H4 (cell line): ENCODE data around the gene SCN7A. TPM values are rescaled to one million over a fixed set of nuclear protein-coding genes. Genes with fewer than 3 reads are reported as not detected.
"Not testable (repeated sequence)": the region's sequence is repeated elsewhere in the genome, so short reads cannot be mapped to it uniquely, and the experiment has no call there.

Source experiments
- DNase-seq: peaks from one replicate; pipeline ENCODE4 v3.0.0-alpha.2; 2015; ENCODE audit warnings: low spot score
- total RNA-seq: library from RNA; depleted of rRNA; stranded (reverse); fragments of >200 nt; shearing (Covaris generic); gene quantifications from 2 replicates; pipeline ENCODE4 v1.2.3, GENCODE V29; 2014; rRNA removed

SCN7A gene
- total RNA-seq, 1 experiment from 2014 or later = not detected

GRCh38 chr2:166360426-166360825, 133.6 kb downstream of the SCN7A start:
- no peak for DNase-seq

- not testable (repeated sequence) for DNase-seq
Measured at GRCh38 chr2:166357950-166358321, 136.1 kb downstream of the SCN7A start.

DNA sequence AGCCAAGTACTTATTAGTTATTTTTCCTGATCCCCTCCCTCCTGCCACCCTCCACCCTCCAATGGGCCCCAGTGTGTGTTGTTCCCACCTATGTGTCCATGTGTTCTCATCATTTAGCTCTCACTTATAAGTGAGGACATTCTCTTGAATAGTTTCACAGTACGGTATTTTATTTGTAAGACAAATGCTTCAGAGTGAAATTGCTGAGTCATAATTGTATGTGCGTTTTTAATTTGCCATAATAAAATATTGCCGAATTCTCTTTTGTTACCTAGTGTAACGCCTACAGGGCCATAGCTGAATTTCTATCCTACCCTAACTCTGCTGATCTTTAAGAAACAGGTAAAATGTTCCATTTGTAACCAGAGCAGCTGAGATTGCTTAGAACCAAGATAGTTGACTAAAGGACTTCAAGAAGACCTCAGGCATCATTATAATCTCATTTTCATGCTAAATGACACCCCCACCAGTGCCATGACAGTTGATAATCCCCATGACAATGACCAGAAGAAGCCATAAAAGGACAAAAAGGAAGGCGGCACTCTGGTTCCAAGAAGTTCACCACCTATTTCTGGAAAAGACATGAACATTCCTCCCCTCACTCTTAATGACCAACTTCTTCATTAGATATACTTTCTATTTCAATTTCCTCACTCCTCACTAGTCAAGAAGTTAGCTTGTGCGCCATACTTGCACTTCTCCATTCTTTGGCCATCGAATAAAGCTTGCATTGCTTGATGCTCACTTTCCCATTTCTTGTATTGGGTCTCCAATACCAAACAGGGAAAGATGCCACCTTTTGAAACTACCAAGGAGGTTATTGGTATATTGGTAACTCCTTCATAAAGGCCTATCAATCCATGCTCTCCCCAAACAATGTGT, 136.7 kb downstream of the SCN7A start:
- no peak for DNase-seq

Other genes with a start within 250 kb of the SCN7A start
- gene SCN9A, start 118.3 kb downstream of the SCN7A start, total RNA-seq = 3.3 and 3.9 TPM in 2 replicates